NCI-H1436 (cell line): ENCODE measurements around the gene TRIM52.
"Not testable (repeated sequence)": the region's sequence is repeated elsewhere in the genome, so short reads cannot be mapped to it uniquely, and the experiment has no call there.

ENCODE experiments used
- DNase-seq: peaks from one replicate; lab custom pipeline; 2025; lab: John Stamatoyannopoulos, UW

TRIM52 gene

DNA sequence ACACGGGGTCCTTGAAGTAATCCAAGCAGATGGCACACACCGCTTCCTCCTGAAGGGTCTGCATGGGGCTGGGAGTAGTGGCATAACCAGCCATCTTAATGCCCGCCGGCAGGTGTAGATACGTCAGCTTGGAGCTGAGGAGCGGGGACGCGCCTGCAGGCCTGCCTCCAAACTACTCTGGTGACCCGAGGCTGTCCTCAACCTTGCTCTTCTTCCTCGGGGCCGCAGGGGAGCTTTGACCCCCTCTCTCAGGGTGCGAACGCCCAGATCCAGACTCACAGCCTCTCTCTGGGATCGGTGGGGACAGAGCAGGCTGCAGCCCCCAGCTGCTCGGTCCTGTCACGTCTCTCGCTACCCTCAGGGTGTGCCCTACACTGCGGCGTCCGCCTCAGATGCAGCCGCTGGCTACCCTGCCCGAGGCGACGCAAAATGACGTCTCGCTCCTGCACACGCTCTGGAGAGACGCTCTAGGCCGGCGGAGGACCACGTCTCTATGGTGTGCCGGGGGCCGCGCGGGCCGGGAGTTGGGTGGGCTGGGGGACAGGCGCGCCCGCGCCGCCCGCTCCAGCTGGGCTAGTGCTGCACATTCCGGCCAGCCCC, at the start of gene TRIM52:
Gene TRIM52, minus strand, starts transcription at position 424 of the 600 bp plus-strand sequence. Its CDS starts 330 bp downstream, at position 94.
- no peak for DNase-seq

DNA sequence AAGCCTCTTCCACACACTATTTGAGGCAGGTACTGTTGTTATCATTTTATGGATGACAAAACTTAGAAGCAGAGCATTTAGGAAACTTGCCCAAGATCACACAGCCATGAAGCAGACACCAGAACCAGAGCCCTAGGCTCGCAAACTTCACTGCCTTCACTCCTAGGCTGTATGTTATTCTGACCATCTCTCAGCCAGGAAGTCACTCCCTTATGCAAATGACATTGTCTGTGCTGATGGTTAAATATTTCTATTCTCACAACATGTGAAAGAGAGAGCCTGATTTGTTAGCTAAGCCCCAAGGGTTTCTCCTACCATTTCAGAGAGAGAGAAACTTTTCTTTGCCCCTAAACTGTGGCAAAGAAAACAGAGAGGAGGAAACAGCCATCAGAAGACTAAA, 26.4 kb upstream of the TRIM52 start:
- DNase-seq = not testable (repeated sequence)

DNA sequence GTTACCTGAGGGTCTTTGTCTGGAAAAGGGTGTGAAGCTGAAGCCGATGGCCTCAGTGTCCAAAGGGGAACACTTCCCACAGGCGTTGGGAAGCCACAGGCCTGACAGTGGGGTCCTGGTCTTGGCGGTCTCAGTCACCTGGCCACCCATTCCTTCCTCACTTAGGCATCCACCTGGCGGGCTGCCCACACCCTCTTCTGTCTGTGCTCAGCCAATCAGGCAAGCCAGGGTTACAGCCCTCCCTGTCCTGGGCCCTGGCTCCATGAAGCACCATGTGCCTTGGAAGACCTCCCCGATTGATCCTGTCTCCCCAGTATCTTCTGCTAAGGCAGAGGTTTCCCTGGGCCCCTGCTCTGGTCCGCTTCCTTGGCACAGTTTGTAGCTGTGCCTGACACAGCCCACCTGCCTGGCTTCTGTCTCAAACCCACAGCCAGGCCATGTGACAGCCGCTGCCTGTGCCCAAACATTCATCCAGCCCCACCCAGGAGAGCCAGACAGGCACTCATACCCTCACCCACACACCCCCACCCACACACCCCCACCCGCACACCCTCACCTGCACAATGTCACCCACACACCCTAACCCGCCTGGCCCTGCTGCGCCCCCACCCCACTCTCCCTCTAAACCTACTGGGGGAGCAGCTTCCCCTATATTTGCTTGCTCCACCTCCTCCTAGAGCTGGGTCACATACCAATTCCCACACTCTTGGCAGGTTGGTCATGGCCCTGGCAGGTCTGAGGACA, 25.2 kb upstream of the TRIM52 start:
- DNase-seq = not testable (repeated sequence)

DNA sequence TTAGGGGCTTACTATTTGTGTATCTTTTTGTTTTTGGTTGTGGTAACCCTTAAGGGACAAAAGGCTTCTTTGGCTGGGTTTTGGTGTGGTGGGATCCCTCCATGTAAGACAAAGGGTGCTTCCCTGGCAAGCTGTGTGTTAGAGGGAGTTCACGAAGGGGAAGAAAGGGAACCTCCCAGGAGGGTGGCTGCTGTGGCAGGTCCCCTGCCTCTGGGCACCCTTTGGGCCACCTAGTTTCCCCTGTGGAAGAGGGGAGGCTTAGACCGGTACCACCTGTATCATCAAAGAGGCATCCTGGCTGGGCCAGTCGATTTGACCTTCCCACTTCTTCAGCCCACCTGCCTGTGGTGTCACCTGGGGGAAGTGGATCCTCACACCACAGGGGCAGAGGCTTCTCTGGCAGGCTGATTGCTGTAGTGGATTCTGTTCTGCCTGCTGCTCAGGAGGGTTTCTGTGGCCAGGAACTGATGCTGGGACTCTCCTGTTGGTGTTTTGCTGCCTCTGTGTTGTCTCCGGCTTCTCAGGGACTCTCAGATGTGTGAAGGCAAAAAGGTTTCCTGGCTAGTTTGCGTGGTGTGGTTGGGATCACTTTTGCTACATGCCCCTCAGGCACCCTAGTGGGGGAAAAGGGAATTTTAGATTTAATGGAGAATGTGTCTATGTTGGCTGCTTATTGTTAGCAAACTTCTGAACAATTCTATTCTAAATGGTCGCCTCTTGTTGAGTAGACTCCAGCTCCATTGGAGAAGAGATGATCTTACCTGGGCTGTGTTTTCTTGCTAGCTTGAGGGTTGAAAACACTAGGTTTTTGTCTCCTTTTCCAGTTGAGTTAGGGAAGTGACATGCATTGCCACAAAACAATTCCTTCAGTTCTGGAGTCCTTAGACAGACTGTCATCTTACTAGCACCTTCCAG, 23.2 kb upstream of the TRIM52 start:
- DNase-seq = not testable (repeated sequence)

DNA sequence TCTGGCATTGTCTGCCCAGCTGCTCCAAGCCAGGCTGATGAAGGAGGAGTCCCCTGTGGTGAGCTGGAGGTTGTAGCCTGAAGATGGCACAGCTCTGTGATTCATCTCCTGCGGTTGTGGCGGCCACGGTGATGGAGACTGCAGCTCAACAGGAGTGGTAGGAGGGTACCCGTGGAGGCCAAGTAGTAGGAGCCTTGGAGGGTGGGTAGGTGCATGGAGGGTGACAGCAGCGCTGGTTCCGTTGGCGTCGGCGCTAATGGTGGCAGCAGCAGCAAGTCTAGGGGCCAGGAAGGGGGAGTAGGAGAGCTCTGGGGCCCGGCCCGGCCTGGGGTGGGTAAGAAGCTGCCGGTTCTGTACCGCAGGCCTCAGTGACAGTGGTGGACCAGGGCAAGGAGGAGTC, 22.4 kb upstream of the TRIM52 start:
- DNase-seq = no peak

DNA sequence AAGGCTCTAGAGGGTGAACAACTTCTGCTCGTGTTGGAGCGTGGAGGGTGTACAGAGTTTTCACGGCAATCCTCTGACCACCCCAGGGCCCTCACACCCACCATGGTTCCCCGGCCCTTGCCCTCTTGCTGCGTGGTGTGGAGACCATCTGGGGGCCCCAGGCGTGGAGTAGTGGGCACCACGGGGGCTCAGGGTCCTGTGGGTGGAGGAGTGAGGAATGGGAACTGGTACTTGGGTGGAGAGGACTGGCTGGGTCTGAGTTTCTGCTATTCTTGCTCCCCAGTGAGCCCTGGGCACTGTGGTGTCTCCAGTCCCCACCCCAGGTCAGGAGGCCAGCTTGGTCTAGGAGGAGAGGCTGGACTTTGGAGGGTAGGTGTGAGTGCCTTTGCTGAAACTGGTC, 21.9 kb upstream of the TRIM52 start:
- DNase-seq = no peak

DNA sequence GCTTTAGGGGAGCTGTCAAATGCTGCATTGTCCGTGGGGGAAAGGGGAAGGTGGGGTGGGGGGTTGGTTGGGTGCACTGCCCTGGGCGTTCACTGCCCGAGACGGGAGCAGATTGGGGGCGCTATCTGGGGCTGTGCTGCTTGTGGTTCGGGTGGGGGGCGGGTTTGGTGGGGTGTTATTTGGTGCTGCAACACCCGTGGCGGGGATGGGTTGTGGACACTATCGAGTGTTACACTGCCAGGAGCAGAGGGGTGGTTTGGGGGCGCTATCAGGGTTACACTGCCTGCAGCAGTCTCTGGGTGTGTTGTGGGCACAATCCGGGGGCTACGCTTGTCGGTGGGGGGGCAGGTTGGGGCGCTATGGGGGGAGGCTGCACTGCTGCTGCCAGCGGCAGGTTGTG, 21.5 kb upstream of the TRIM52 start:
- not testable (repeated sequence) for DNase-seq

DNA sequence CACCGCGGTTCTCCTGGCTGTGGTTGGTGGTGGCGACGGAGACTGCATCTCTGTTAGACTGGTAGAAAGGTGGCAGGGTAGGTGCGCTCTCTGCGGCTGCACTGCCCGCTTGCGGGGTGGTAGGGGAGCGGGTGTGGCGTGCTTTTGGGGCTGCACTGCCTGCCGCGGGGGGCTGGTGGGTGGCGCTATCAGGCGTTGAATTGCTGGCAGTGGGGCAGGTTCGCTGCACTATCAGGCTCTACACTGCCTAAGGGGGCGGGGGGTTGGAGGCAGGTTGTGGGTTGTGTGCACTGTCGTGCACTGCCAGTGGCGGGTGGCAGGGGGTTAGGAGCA, 21.0 kb upstream of the TRIM52 start:
- no peak for DNase-seq

DNA sequence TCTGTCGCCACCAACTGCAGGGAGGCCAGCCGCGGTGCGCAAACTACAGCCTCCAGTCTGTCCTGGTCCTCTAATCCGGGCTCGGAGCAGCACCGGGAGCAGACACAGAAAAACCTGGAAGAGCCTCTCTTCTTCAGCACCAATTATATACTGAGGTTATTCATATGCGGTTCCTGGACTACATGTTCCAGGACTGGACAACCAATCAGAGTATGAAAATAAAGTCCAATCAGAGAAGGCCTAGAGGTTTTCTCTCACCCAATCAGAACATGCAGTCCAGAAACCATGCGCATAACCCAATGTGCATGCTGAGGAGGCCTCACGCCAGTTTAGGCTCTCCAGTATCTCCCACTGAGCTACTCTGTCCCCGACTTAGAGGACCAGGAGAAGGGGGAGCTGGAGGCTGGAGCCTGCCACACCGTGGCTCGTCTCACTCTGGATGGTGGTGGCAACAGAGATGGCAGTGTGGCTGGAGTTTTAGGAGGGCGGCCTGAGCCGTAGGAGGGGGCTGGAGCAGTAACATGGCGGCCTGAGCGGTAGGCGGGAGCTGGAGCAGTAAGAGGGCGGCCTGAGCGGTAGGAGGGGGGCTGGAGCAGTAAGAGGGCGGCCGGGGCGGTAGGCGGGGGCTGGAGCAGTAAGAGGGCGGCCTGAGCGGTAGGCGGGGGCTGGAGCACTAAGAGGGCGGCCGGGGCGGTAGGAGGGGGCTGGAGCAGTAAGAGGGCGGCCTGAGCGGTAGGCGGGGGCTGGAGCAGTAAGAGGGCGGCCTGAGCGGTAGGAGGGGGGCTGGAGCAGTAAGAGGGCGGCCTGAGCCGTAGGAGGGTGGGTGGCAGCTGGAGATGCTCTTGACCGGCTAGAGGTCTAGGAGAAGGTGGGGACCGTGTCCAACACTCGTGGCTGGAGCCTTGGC, 20.4 kb upstream of the TRIM52 start:
- no peak for DNase-seq

DNA sequence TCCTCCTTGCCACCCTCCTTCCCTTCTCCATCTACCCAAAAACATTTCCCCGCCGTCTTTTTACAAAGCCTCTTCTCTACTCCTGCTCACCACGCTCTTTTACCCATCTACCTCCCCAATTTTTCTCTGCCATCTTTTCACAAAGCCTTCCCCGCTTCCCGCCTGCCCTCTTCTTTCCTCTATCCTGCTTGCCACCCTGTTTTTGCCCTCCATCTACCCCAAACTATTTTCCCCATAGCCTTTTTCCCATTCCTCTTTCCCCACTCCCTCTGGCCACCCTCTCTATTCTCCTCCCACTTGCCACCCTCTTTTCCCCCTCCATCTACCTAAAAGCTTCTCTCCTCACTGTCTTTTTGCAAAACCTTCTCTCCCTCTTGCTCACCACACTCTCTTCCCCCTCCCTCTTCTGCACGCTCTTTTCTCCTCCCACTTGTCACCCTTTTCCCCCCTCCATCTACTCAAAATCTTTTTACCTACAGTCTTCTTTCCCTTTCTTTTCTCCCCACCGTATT, 19.4 kb upstream of the TRIM52 start:
- DNase-seq = no peak

DNA sequence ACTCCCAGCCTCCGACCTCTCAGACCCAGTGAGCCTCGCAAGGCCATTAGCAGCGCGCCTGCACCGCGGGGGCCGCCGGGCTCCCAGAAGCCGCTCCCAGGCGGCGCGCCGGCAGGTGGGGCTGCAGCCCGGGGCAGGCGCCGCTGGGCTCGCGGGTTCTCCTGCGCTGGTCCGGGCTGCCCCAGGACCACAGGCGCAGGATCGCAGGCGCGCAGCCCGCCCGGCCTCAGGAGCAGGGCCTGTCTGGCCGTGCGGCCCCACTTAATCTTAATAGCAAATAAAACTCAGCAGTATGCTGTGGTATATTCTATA, 12.4 kb upstream of the TRIM52 start:
- DNase-seq = not testable (repeated sequence)

DNA sequence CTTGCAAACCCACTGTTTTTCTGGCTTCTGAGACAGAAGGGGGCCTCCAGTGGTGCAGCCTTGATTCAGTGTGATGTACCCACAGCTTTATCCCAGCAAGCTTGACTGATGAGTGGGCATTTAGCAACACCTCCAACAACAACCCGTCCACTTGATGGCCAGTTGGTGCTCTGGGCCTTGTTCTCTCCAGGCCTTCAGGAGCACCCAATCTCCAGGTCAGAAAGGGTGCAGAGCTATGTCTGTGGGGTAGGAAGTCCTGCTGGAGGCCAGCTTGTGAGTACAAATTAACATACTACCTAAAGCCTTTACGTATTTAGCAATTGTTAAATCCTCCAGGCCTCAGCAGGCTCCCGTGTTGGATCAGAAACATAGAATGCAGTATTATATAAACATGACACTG, 10.1 kb upstream of the TRIM52 start:
- DNase-seq = no peak

DNA sequence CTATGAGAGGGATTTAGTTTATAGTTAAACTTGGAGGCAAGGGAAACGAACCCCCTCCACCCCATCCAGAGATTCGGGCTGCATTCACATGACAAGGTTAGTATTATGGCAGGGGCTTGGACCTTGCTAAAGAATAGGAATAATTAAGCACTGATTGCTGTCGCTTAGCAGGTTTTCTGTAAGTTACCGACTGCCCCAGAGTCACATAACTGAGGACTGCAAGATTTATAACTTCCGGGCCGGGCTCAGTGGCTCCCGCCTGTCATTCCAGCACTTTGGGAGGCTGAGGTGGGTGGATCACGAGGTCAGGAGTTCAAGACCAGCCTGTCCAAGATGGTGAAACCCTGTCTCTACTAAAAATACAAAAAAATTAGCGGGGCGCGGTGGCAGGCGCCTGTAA, 7.0 kb upstream of the TRIM52 start:
- DNase-seq = not testable (repeated sequence)

DNA sequence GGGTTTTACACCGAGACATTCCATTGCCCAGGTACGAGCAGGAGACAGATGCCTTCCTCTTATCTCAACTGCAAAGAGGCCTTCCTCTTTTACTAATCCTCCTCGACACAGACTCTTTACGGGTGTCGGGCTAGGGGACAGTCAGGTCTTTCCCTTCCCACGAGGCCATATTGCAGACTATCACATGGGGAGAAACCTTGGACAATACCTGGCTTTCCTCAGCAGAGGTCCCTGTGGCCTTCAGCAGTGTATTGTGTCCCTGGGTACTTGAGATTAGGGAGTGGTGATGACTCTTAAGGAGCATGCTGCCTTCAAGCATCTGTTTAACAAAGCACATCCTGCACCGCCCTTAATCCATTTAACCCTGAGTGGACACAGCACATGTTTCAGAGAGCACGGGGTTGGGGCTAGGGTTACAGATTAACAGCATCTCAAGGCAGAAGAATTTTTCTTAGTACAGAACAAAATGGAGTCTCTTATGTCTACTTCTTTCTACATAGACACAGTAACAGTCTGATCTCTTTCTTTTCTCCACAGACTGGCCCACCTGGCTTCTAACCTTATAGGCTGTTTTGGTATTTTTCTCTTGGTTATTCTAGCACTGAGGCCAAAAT, 6.5 kb upstream of the TRIM52 start:
- not testable (repeated sequence) for DNase-seq

DNA sequence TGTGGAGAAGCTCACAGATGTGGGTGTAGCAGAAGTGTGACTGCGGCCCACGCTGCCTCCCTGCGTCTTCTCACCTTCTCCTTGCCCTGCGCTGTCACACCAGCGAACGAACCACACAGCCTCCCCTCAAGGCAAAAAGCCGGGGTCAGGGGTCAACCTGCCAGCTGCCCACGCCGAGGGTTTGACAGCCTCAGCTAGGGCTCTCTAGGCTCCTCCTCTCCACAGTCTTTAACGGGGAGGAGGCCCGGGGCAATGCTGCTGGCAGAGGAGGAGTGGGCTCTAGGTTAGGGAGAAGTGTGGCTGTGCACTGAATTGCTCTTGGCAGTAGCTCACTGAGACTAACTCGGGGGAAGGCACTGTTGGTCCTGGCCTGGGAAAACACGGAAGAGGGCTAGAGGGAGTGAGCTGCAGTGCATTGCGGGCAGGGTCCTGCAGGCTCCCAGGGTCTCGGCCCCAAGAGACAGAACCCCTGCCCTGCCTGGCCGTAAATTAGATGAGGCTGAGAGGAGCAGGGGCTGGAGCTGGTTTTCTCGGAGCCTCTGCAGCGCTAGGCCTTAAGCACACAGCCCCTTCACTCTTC, 4.2 kb upstream of the TRIM52 start:
- no peak for DNase-seq

DNA sequence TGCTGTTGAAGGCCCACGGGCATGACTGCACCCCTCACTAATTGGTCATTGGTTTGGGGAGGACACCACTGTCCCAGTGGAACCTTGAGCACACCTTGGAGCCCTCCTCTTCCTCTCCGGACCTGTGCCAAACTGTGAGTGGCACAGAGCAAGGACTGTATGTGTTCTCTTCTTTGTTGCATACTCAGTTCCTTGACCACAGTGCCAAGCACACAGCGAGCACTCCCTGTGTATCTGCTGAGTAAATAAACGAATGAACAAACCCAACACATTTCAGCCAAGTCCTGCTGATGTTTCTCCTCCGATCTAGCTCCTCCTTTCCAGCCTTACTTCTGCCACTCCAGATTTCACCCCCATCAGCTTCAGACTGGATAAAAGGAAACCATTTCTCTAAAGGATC, 2.7 kb upstream of the TRIM52 start:
- no peak for DNase-seq

DNA sequence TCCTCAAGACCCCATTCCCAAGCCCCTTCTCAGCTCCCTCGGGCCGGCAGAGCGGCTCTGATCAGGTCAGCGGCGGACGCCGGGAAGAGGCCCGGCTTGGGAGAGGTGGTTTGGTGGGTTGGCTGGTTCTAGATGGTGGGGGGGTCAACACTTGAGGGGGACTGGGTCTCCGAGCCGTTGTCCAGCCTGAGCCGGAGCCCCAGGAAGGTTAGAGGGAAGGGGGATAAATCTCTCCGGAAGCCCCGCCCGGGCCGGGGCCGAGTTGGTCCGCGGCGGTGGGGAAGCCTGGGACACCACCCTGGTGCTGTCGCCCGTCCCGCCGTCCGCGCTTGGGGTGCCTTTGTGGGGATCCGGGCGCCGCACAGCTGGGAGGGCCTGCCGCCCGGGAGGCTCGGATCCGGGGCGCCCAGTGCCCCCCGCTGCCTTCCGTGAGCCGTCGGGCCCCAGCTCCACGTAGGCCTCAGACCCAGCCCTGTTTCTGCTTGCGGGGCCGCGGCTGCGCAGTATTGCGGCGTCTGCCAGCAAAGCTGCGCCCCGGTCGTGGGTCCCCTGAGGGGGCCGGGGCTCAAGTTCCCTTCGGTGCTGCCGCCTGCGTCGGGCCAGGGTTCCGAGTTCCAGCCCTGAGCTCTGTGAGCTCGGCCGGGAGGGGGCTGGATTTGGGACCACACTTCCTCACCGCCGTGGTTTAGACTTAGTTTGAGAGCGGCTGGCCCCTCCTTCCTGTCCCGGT, 542 bp upstream of the TRIM52 start:
- no peak for DNase-seq

DNA sequence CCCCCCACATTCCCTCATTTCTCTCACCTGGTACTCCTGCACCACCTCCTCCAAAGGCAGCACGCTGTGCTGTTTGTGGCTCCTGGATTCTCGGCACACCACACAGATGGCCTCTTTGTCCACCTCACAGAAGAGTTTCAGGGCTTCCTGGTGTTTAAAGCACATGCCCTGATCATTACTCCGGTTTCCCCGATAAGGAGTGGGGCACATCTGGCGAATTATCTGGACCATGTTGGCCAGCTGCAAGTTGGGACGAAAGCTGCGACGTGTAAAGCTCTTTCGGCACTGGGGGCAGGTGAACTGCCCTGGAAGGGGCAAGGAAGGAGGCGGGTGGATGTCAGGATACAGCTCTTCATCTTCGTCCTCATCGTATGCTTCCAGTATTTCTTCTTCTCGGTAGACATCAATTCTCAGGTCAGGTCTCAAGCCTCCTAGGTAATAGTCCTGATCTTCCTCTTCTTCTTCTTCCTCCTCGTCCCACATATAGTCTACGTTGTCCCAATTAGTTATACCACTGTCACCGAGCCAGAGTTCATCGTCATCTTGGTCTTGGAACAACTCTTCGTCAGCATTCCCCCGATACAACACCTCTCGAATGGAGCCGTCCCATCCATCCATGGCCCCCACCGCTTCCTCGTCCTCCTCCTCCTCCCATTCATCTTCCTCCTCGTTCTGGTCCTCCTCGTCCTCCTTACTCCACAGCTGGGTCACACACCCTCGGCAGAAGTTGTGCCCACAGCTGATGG, 796 bp downstream of the TRIM52 start:
- DNase-seq = no peak

DNA sequence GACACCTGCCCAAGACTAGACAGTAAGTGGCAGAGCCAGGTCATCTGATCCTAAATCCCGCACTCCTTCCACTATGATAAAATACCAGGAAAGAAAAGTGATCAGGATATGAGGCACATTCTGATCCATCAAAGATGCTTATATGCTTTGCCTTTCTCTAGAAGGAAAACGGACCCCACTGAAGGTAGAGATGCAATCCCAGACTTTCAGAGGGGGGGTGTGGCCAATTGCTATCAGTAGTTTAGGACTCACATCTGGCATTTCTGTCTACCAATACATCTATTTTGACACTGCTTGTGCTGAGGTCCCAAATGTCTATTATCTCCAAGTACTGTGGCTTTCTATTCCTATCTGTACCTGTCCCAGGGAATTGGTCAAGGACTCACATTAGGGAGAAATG, 1.7 kb downstream of the TRIM52 start:
- DNase-seq = no peak

DNA sequence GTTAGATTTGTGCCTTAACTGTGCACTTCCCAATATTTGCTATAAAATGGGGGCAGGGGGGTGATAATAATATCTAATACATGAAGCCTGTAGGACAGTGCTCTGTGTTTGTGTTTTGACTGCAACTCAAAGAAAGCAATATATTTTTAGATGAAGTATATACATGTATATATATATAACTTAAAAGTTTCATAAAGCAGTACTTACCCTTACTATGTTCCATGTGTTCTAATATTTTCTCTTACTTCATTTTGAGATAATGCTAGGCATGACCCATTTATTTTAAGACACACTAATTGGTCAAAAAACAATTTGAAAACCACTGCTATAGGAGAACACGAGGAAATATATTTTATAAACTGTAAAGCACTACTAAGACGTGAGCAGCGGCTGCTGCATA, 2.4 kb downstream of the TRIM52 start:
- no peak for DNase-seq
